ENCODE data around the gene JAKMIP1.

JAKMIP1 gene

DNA sequence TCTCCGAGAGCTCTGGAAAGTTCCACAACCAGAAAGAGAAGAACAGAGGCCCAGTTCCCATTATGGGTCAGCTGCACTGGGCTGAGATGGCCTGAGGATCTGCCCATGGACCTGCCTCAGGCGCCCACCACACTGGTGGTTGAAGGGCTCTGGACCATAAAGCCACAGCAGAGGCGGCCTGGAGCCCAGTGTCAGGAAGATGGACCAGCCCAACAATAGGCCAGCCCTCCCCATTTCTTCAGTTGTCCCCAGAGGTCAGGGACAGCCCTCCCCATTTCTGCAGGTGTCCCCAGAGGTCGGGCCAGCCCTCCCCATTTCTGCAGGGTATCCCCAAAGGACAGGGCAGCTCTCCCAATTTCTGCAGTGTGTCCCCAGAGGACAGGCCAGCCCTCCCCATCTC is 144.9 kb downstream of the JAKMIP1 start:
- DNase-seq: no peak

DNA sequence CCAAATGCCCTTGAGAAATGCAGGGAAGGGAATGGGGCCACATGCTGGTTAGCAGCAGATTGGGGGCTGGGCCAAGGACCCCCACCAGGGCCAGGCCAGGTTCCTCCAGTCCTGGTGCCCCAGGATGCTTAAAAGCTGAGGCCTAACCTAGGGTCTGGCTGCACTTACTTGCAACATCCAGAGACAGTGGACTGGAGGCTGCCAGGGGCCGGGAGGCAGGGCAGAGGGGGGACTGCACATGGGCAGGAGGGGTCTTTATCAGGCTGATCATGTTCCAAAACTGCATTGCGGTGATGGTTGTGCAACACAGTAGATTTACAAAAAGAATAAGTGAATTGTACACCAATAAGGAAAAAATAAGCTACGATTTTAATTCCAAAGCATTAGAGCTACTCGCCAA is 145.3 kb downstream of the JAKMIP1 start:
- no peak for DNase-seq

DNA sequence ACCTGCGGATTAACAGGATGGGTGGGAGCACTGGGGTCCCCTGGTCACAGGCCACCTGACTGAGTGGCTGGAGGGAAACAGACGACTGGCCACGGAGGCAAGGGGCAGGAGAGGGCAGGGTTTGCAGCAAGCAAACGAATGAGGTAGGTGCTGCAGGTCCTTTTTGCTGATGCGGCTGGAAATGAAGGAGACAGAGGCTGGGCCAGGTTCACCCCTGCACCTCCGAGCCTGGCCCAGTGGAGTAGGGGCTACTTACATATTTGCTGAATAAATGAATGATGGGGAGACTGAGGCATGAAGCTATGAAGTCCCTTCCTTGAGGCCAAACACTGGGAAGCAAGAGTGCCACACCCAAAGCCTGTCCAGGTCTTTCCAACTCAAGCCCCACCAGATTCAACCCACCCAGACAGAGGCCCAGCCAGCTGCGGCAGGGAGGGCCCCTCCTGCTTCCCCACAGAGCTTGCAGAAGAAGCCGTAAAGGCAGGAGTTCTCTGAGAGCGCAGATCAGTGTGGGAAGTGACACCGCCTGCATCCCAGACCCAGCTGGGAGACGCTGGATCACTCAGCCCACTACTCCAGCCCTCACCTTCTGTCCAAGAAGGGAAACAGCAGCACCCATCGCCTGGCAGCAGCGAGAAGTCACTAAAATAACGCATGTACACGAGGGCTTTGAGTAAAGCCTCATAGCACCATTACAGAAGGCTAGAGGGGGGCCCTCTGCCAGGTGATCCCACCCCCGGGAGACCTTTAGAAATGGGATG is 146.0 kb downstream of the JAKMIP1 start:
- no peak for DNase-seq

DNA sequence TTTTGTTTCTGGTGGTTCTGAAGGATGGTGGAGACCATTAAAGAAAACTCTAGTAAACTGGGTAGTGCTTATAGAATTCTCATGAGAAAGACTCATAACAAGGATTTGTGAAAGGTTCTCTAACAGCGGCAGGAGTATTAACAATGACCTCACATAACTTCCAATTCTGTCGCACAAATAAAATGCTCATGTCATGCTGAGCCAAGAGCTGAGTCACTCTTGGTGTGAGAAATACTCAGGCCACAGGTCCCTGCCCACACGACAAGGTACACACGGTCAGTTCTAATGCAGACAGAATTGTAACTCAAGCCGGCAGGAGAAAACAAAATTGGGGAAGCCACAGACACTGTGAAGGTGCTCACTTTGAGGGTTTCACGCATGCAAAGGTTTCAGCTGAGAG is 147.7 kb downstream of the JAKMIP1 start:
- DNase-seq: no peak

DNA sequence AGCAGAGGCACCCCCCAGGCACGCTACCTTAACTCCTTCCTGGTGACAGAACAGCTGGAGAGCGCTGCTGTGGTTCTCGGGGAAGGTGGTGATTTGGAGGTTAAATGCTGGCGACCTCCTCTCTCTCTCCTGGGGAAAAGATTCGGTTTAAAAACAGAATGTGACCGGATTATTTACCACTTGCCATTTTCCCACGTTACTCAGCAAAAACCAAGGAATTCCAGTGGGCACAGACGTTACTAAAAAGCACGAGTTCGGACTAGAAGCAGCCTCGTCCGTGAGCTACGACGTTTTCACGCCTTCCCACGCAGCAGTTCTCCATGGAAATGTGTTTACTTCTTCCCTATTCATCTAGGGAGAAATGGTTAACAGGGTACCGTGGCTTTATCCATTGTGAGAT is 149.8 kb downstream of the JAKMIP1 start:
- DNase-seq: no peak

DNA sequence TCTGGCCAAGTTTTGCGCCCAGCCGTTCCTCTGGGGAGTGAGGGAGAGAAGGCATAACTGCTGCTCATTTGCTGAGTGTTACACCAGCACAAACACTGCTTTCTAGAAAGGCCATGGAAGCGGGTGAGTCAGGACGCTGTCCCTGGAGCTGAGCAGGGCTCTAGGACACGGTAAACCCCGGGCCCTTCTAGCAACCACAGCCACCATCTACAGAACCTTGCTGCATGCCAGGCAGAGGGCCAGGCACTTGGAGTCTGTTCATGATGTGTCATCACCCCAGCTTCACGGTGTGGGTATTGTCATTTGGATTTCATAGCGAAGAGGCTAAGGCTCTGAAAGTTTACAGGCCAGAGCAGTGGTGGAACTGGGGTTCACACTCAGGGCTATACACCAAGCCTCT is 150.4 kb downstream of the JAKMIP1 start:
- no peak for DNase-seq

DNA sequence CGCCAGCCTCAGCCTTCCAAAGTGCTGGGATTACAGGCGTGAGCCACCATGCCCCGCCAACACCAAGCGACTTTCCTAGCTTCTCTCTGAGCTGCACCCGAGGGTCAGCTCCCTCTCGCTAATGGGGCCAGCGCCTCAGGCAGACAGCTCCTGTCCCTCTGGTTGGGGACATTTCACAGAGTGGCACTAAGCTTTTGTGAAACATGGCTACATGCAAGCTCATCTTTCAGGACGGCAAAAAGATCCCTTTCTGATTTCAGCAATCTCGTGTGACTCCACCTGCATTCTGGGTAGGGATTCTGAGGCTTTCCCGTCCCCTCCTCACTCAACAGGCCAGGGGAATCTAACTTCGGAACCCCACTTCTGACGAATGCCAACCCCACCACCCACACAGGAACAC is 151.1 kb downstream of the JAKMIP1 start:
- DNase-seq: no peak

DNA sequence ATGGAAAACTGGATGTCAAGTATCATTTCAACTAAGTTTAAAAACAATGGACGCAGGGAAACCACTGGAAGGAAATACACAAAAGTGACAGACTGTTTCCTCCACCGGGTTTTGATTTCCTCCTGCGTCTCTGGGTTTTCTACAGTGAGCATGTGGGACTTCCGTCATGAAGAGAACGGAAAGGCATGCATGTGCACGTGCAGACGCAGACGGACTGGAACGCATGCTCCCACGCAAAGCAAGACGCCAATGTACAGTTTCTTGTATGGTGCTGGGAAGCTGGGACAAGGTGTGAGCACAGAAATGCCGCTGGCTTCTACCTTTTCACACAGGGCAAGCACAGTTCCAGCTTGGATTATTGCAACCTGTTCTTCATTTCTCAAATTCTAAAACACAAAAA is 151.8 kb downstream of the JAKMIP1 start:
- no peak for DNase-seq

DNA sequence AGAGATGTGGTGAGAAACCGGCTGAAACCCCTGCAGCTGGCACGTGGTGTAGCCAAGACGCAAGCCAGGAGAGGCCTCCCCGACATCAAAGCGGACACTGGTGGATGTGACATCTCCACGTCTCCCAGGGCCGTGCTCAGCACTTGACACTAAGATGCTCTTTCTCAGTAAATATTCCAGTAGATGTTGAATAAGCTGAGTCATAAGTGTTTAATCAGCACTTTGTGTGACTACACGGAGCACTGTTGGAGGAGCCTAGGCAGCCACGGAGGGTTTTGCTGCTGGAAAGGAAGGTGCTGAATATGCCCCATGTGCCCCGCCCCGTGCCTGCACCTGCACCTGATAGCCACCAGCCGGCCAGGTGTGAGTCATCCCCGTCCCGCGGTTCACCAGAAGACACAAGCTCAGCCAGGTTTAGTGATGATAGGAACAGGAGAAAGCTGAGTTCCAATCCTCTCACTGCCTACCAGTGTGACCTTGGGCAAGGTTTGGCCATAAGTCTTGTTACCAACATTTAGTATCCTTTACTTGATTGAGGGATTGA is 153.1 kb downstream of the JAKMIP1 start:
- DNase-seq: no peak

DNA sequence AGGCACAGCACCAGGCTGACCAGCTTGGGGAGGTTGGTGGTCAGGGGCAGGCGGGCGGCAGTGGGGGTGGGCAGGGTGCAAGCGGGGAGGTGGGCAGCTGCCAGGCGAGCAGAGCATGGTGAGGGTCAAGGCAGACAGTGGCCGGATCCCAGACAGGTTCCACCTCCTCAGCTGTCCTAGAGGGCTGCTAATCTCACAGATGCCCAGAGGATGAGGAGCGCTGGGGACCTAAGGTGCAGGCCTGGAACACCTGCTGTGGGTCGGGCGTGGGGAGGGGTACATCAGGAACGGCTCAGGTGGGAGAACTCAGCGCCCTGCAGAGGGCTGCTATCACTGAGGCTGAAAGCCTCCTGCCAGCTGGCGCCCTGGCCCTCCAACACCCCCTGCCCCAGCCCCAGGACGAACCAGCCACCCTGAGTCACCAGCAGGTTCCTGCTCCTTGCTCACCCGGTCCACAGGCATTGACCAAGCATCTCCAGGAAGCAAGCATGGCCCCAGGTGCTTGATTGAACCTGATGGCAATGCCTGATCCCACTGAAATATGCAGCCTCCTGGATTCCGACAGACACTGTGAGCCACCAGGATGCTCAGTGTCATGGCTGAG is 153.7 kb downstream of the JAKMIP1 start:
- DNase-seq: no peak

DNA sequence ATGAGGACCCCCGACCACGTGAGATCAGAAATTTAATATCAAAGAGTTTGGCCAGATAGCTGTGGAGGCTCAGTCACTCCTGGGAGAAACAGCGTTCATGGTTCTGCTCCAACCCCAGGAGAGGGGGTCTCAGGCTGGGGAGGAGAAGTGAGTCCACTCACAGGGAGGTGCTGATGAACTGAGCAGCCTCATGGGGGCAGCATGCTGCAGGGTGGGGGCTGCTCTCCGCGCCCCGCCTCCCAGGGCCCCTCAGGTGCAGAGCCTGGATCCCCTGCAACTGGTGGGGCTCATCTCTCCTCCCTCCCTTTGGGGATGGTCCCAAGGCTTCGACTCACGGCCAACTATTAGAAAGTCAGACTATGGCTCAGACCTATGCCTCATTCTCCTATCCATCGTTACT is 155.5 kb downstream of the JAKMIP1 start:
- DNase-seq: no peak

DNA sequence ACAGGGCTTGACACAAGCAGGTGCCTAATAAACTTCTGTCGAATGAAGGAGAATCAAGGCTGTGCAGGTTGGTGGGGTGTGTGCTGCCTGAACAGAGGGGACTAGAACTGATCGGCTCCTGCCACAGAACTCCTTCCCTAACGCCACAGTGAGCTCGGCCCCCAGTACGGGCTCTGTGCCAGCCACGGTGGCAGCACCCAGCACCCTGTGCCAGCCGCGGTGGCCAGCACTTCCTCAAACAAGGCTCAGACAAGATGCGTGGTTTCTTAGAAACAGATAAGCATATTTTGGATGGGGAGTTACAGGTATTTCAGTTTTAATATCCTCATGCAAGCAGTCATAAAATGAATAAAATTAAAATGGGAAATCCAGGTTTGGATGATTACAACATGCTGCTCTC is 156.1 kb downstream of the JAKMIP1 start:
- DNase-seq: no peak

DNA sequence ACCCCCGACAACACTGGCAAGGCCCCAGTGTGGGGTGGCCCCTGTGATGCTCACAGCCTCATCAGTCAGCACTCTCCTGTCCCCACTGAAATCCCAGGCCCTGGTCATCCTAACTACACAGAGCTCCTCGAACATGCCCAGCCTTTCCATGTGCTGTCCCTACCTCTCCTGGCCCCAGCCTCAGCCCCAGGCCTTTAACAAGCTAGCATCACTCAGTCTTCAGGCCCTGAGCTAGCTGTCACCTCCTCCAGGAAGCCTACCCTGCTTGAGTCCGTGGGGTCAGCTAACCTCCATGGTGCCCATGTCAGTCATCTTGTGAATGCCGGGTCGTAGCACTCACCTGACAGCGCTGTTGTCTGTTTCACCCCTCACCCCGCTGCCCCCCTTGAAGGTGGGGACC is 156.5 kb downstream of the JAKMIP1 start:
- no peak for DNase-seq

DNA sequence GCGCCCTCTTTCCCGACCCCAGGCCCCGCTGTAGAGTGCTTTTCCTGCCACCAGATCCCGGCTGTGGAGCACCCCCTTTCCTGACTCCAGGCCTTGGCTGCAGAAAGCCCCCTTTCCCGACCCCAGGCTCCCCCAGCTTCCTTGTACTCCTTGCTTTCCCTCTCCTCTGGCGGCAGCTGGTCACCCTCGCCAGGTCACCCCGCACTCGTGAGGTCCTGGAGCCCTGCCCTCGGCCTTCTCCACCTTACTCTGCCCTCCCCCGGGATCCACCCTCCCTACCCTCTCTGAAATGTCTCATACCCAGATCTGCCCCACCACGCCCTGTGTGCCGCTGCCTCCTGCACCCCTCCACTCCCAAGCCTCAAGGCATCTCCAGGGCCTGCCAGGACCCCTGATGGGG is 157.2 kb downstream of the JAKMIP1 start:
- no peak for DNase-seq

DNA sequence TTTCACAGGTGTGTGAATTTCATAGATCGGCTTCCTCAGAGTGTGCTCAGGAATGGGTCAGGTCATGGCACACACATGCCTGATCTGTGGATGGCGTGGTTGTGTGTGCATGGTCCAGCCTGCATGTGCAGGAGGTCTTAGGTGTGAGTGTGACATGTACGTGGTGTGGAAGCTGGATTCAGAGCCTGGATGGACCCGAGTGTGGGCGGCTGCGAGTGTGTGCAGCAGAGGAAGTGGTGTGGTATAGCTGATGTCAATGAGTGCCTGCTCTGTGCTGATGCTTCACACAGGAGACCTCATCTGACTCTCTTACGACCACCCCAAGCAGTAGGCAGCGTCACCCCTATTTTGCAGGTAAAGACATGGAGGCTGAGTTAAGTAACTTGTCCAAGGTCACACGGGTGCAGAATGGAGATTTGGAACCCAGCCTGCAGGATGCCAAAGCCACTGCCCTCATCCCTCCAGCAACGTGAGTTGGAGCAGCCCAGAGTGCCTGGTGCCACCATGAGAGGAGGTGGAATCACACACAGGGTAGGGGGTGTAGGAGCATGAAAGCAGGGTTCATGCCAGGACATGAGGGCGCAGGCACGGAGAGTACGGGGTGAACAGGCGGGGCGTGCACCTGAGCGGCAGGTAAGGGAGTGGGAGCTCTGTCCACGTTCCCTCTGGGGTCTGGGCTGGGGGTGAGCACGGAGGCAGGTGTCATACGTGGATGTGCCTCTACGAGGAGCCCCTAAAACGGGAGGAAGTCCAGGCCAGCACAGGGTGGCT is 157.9 kb downstream of the JAKMIP1 start:
- no peak for DNase-seq

DNA sequence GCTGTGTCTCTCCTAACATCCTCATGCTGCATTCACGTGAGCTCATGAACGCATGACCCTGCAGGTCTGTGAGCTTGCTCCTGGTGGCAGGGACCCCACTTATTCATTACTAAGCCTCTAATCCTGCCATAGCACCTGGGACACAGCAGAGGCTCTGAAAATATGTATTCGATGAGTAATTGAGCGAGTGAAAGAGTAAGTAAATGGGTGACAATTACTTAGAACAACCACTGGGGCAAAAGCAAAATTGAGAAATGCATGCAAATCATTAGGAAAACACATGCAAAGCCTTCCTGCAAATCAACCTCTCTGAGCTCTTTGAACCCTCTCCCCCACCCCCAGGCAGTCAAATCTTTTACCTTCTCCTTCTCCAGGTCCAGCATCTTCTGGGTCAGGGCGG is 158.5 kb downstream of the JAKMIP1 start:
- no peak for DNase-seq

DNA sequence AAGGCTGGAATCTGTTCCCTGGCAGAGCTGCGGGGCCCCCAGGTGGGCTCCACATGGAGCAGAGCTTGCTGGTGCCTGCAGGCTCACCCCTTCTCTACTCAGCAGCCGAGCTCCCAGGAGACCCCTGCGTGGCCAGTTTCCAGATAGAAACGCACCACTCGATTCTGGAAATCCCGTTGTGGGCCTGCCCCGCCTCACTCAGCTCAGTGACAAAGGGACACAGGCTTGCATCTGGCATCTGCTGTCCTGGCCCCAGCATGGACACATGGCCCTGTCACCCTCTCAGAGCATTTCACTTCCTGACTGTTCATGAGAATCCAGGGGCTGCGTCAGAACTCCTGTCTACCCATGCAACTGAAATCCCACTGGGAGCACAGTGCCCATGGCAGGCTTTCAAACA is 161.6 kb downstream of the JAKMIP1 start:
- no peak for DNase-seq

DNA sequence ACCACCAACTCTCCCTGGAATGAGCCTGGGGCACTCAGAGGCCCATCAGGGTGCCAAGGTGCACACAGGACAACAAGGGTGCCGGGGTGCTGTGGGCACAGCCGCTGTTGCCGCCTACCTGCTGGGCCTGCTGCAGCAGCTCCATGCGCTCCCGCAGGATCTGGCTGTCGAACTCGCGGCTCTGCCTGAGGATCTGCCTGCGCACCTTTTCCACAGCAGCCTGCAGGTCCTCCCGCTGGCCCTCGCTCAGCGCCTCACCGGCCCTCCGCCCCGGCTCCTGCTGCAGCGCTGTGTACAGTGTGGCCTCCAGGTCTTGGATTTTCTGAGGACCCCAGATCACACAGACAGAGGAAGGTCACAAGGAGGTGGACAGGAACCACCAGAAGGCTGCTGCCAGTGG is 164.6 kb downstream of the JAKMIP1 start:
- no peak for DNase-seq

DNA sequence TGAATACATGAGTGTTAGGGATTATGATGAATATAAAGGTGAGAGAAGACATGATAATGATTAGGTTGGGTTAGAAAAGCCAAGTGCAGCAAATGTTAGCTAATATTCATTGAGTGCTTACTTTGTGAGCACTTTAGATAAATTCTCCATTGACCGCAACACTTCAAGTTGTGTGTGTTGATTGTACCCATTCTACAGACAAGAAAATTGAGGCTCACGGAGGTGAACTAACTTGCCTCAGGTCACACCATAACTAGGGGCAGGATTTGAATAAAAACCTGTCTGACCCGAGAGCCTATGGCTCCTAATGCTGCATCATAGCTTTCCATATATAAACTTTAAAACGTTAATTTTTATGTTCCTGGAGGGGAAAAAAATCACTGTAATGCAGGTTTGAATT is 167.0 kb downstream of the JAKMIP1 start:
- no peak for DNase-seq

DNA sequence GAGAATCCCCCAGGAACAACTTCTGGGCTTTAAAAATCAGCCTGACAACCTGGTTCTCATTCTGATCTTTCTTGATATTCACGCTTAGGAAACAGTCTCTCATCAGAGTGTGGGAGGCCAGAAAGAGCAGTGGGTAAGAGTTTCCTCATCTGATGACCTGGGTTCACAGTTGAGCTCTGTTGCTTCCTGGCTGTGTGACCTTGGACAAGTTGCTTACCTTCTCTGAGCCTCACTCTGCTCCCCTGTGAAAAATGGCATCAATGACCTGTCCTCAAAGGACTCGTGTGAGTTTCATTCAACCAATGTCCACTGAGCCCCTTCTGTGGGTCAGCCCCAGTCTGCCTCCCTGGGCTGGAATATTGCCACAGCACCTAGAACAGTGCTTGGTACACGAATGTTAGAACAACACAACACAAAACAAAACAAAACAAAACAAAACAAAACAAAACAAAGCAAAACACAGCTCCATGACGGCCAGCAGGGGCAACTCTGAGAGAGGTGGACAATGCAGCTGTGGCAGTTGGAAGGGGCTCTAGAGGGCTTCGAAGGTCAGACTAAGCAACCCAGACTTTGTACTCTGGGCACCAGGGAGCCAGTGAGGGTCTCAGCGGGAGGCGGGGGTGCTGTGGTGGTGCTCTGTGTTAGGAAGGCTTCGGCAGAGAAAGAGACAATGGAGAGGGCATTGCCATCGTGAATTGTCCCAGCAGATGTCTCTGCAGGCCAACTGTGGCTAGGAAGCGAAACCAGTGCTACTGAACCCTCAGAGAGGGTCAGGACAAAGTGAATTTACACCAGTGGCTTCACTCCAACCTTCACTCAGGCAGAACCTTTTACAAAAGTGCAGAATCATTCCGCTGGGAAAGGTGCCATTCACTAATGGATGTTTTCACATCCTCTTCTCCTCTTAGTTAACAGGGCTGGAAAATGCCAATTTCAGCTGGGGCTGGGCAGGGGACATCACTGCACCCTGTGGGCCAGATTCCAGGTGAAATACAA is 167.8 kb downstream of the JAKMIP1 start:
- no peak for DNase-seq

DNA sequence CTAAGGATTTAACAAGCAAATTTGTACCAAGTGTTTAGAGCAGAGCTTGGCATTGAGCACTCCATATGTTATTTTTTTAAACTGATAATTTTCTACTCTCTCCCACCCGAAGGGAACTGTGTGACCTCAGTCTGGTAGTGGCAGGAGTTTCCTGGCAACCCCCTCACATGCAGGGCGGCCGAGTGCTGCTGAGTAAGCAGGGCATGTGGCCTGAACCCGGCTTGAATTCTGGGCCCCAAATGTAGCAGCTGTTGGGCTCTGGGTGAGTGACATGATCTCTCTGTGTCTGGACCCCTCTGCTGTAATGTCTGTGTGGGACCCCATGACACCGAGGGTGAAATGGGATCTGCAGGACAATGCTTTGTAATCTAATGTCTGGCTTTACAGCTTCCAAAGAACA is 168.5 kb downstream of the JAKMIP1 start:
- DNase-seq: no peak

DNA sequence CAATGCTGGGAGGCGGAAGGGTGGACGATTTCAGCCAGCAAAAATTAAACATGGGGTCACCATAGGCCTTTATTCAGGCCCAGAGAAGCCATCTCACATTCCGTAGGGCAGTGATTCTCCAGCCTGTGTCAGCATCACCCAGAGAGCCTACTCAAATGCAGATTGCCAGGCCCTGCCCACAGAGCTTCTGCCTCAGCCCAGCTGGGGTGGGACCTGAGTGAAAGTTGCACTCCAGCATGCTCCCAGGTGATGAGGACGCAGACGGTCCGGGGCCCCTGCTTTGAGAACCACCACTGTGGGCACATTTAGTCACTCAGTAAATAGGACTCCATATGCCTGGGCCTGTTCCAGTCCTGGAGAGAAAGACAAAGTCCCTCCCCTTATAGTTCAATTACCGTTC is 169.7 kb downstream of the JAKMIP1 start:
- no peak for DNase-seq

DNA sequence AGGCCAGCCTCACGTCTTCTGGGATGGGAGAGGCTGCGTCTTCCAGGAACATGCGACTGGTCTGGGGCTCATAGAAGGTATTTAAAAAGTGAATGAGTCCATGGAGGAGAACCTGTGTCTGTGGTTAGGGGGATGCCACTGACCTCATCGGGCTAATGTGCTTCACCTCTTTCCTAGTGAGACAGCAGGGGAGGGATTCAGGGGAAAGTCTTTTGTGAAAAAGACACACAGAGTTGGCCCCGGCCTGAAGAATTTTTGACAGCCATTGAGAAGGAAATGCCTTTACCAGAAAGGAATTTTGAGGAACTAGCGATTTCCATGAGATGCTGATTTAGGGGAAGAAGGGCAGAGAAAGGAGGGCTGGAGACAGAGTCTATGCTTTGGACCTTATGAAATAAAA is 171.1 kb downstream of the JAKMIP1 start:
- DNase-seq: no peak
